Kidney (tissue), 14 donors: Measurements from ENCODE around the gene CA6. TPM values are rescaled to one million over a fixed set of nuclear protein-coding genes. Genes with fewer than 3 reads are reported as not detected.

Experiments used
- DNase-seq, 5 donors: peaks; one replicate each; pipeline ENCODE4 v3.0.0-alpha.2; 2013 to 2020
- FAIRE-seq: peaks from 2 replicates; lab custom pipeline; 2012; peaks lifted over from hg19 to GRCh38; lab: Jason Lieb, UNC
- H3K27ac ChIP-seq, 2 donors: one replicate each; pipeline ENCODE4 v1.7.0; 2013; ENCODE audit warnings: low read depth in 2 of 2, low read length in 2 of 2, inconsistent platforms in 1 of 2
- H3K27me3 ChIP-seq: one replicate; pipeline ENCODE4 v1.7.1; 2013; ENCODE audit warnings: low read length, inconsistent platforms; ENCODE audit not compliant: control insufficient read depth, insufficient read depth
- H3K36me3 ChIP-seq, 3 donors: one replicate each; pipeline versions ENCODE4 v1.7.0 to v1.7.1; 2013; ENCODE audit warnings: low read length in 3 of 3, control low read depth in 1 of 3, inconsistent platforms in 1 of 3; ENCODE audit not compliant: insufficient read depth in 3 of 3, control insufficient read depth in 2 of 3
- H3K4me1 ChIP-seq, 3 donors: one replicate each; pipeline versions ENCODE4 v1.7.0 to v1.7.1; 2013; ENCODE audit warnings: low read length in 3 of 3, inconsistent platforms in 1 of 3, low read depth in 1 of 3; ENCODE audit not compliant: control insufficient read depth in 2 of 3, insufficient read depth in 2 of 3
- H3K4me3 ChIP-seq, 3 donors: one replicate each; pipeline versions ENCODE4 v1.7.0 to v1.8.1; 2013; ENCODE audit warnings: low read length in 3 of 3, control low read depth in 1 of 3, inconsistent platforms in 1 of 3
- H3K9ac ChIP-seq, 3 donors: one replicate each; pipeline versions ENCODE4 v1.7.0 to v1.7.1; 2013; ENCODE audit warnings: low read length in 3 of 3, control low read depth in 1 of 3, inconsistent platforms in 1 of 3
- H3K9me3 ChIP-seq, 3 donors: one replicate each; pipeline versions ENCODE4 v1.7.0 to v1.7.1; 2013; ENCODE audit warnings: low read length in 3 of 3, control low read depth in 1 of 3, inconsistent platforms in 1 of 3; ENCODE audit not compliant: control insufficient read depth in 2 of 3, insufficient read depth in 1 of 3
- intact Hi-C: fragments of 100-400 bp; cut with DNase I; formaldehyde crosslinking; loops from one replicate; pipeline ENCODE4 v1.11.1; 2022
- polyA plus RNA-seq: library from polyadenylated mRNA; stranded (reverse); fragments of 350-450 nt; fragmentation: Illumina TruSeq; extraction: RNeasy Lipid Tissue Mini Kit (QIAGEN cat#74804); gene quantifications from one replicate; pipeline ENCODE4 v1.2.3, GENCODE V29; 2014; ENCODE audit warnings: low read depth, low replicate concordance; ENCODE audit not compliant: insufficient read depth
- total RNA-seq: library from RNA; stranded (reverse); fragmentation: NEBNext Ultra II Directional; extraction: Animal tissue kit (Norgen Biotek cat#: 25700); gene quantifications from one replicate; pipeline ENCODE4 v1.2.1, GENCODE V29; 2021
- TF ChIP-seq, protein P1 (sequence below): IDR thresholded peaks from 3 replicates; pipeline ENCODE4 v1.5.1; 2012; ENCODE audit warnings: mild to moderate bottlenecking, moderate library complexity, borderline replicate concordance; ENCODE audit not compliant: insufficient read depth; ENCODE audit errors: extremely low read depth
- donor health status: control.
- donor health status: control.
- donor health status: control.
- donor health status: control.
- donor health status: control.
- donor health status: DM: yes; HTN: yes; CAD: no.
- donor health status: Normal renal cell carcinoma (clear cell type).

The CA6 gene
- total and polyA plus RNA-seq, 2 donors from 2014 or later, result not detected

DNA sequence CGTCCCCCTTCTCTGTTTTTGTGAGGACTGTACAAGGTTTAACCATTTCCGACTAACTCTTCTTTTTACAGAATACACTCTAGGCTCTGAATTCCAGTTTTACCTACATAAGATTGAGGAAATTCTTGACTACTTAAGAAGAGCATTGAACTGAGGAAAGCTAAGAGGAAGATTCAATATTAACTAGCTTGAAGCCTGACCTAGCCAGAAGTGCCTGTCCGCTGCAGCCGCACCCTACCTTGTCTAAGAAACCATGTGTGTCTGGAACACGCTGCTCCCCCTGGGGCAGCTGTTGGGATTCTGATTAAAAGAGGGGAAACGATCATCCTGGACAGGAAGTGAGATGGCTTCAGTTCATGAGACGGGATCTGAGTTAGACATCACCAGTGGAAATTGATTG is 28.9 kb downstream of the CA6 start:
- DNase-seq (peak in 1 of 5 donors; percentile 3), FAIRE-seq (no peak)
- Histone ChIP-seq H3K4me3 (no peak overlapping the region), H3K36me3 (no peaks in the 10 kb centered on the region), H3K9me3 (no peaks in the 10 kb centered on the region), H3K4me1 (no peaks in the 10 kb centered on the region), H3K9ac (no peak overlapping the region), H3K27me3 (no peaks in the 10 kb centered on the region), H3K27ac (no peak overlapping the region)
- TF ChIP-seq, protein P1, sequence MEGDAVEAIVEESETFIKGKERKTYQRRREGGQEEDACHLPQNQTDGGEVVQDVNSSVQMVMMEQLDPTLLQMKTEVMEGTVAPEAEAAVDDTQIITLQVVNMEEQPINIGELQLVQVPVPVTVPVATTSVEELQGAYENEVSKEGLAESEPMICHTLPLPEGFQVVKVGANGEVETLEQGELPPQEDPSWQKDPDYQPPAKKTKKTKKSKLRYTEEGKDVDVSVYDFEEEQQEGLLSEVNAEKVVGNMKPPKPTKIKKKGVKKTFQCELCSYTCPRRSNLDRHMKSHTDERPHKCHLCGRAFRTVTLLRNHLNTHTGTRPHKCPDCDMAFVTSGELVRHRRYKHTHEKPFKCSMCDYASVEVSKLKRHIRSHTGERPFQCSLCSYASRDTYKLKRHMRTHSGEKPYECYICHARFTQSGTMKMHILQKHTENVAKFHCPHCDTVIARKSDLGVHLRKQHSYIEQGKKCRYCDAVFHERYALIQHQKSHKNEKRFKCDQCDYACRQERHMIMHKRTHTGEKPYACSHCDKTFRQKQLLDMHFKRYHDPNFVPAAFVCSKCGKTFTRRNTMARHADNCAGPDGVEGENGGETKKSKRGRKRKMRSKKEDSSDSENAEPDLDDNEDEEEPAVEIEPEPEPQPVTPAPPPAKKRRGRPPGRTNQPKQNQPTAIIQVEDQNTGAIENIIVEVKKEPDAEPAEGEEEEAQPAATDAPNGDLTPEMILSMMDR, result no peak
- intact Hi-C loops, result no loop called here

DNA sequence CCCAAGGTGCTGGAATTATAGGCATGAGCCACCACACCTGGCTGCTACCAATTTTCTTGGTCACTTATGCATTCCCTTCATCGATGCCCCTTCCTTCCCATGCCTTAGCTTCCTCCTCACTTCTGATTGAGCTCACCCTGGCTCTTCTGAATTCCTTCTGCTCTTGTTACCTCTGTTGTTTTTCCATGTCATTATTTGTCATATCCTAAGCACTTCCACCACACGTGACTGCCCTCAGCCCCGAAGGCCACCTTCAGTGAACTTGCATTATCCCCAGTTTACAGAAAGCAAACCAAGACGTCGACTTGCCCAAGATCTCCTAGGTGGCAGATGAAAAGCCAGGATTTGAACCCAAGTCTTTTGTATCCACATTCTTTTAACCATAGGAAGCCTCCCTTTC is 30.7 kb downstream of the CA6 start:
- H3K9ac ChIP-seq, result no peak overlapping the region
- FAIRE-seq, result no peak
- no peaks in the 10 kb centered on the region for H3K27me3 ChIP-seq
- TF ChIP-seq, protein P1, result no peak
- no peaks in the 10 kb centered on the region for H3K4me1 ChIP-seq
- no peaks in the 10 kb centered on the region for H3K9me3 ChIP-seq
- intact Hi-C loops, result no loop called here
- H3K27ac ChIP-seq, result no peak overlapping the region
- no peak overlapping the region for H3K4me3 ChIP-seq
- no peak for DNase-seq
- no peaks in the 10 kb centered on the region for H3K36me3 ChIP-seq

DNA sequence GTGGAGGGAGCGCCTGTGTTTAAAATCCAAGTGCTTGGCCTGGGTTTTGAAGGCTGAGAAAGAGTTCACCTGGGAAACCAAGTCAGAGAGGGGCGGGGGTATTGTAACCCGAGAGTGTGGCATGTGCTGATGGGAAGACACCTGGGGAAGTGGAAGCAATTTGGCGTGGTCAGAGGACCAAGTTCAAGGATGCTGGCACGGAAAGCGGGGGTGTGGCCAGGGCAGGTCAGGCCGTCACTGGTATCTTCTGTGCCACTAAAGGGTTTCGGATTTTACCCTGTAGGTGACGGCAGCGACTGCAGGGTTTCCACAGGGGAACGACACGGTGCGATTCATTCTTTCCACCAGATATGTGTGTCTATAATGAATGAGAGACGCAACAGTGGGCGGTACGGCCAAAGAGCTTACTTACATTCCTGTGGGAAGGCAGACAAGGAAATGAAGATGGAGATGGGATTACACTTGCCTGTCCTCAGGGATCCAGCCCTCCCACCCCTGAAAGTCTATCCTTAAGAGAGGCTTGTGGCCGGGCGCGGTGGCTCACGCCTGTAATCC is 31.3 kb downstream of the CA6 start:
- TF ChIP-seq, protein P1, result no peak
- FAIRE-seq, result no peak
- DNase-seq, result no peak

DNA sequence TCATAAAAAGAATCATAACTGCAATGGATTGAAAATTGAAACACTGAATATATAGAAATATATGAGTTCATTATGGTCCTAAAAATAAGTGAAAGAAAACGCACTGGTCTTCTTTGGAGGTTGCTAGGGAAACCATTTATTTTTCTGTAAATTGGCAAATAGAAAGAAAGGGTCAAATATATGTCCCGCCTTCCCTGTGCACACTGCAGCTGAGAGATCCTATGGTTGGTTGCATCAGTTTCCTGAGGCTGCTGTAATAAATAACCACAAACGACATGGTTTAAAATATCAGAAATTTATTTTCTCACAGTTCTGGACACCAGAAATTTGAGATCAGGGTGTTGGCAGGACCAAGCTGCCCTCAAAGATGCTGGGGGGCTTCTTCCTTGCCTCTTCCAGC is 35.0 kb downstream of the CA6 start:
- H3K4me3 ChIP-seq, result no peak overlapping the region
- intact Hi-C loops, result no loop called here
- H3K27ac ChIP-seq, result no peak overlapping the region
- FAIRE-seq (no peak), DNase-seq (no peak)
- TF ChIP-seq, protein P1, result no peak
- H3K9ac ChIP-seq, result no peak overlapping the region
- no peaks in the 10 kb centered on the region for H3K27me3 ChIP-seq
- no peaks in the 10 kb centered on the region for H3K36me3 ChIP-seq
- no peaks in the 10 kb centered on the region for H3K4me1 ChIP-seq
- H3K9me3 ChIP-seq, result no peaks in the 10 kb centered on the region

More for the DNA sequence above, 31.3 kb downstream of the CA6 start:
- no peaks in the 10 kb centered on the region for H3K4me1 ChIP-seq
- H3K9ac ChIP-seq, result no peak overlapping the region
- H3K4me3 ChIP-seq, result no peak overlapping the region
- H3K27ac ChIP-seq, result no peak overlapping the region
- intact Hi-C loops, result no loop called here
- H3K9me3 ChIP-seq, result no peaks in the 10 kb centered on the region
- no peaks in the 10 kb centered on the region for H3K36me3 ChIP-seq
- no peaks in the 10 kb centered on the region for H3K27me3 ChIP-seq
